ENCODE data around the gene CPNE9. TPM values are rescaled to one million over a fixed set of nuclear protein-coding genes. Genes with fewer than 3 reads are reported as not detected.

CPNE9 gene
- total RNA-seq, 1 donor from 2014 or later: 0.69 TPM

GRCh38 chr3:9666704-9667445, 36.8 kb upstream of the CPNE9 start:
- TF ChIP-seq CTCF (IDR thresholded peaks at IDR 0.05; ENCODE audit: unreplicated experiment): no peak
- Mint-ChIP-seq H3K36me3 (ENCODE audit: insufficient read depth) (peaks cover 26% of the 10 kb centered on the region), H3K4me3 (ENCODE audit: low read depth) (no peak overlapping the region), H3K27me3 (no peaks in the 10 kb centered on the region), H3K4me1 (ENCODE audit: low read depth) (no peaks in the 10 kb centered on the region), H3K9me3 (ENCODE audit: low read depth) (no peaks in the 10 kb centered on the region), H3K27ac (no peak overlapping the region)
- DNase-seq (ENCODE audit: low spot score, unreplicated experiment): no peak

- H3K36me3 Mint-ChIP-seq (ENCODE audit: insufficient read depth): peaks cover 15% of the 10 kb centered on the region
Observed at GRCh38 chr3:9669277-9669676, 34.4 kb upstream of the CPNE9 start.

GRCh38 chr3:9669720-9670432, 33.8 kb upstream of the CPNE9 start:
- Mint-ChIP-seq H3K4me1 (ENCODE audit: low read depth) (no peaks in the 10 kb centered on the region), H3K36me3 (ENCODE audit: insufficient read depth) (peaks cover 11% of the 10 kb centered on the region), H3K27me3 (no peaks in the 10 kb centered on the region), H3K9me3 (ENCODE audit: low read depth) (no peaks in the 10 kb centered on the region), H3K27ac (peak overlapping the region; percentile 49), H3K4me3 (ENCODE audit: low read depth) (no peak overlapping the region)
- no peak for TF ChIP-seq CTCF (IDR thresholded peaks at IDR 0.05; ENCODE audit: unreplicated experiment)
- DNase-seq (ENCODE audit: low spot score, unreplicated experiment): no peak

More at GRCh38 chr3:9669277-9669676, 34.4 kb upstream of the CPNE9 start:
- no peaks in the 10 kb centered on the region for H3K9me3 Mint-ChIP-seq (ENCODE audit: low read depth)
- no peak overlapping the region for H3K27ac Mint-ChIP-seq
- H3K4me1 Mint-ChIP-seq (ENCODE audit: low read depth): no peaks in the 10 kb centered on the region
- no peak overlapping the region for H3K4me3 Mint-ChIP-seq (ENCODE audit: low read depth)
- TF ChIP-seq CTCF (IDR thresholded peaks at IDR 0.05; ENCODE audit: unreplicated experiment): no peak
- no peak for DNase-seq (ENCODE audit: low spot score, unreplicated experiment)
- H3K27me3 Mint-ChIP-seq: no peaks in the 10 kb centered on the region

GRCh38 chr3:9673082-9673481, 30.6 kb upstream of the CPNE9 start:
- peaks cover 6% of the 10 kb centered on the region for H3K36me3 Mint-ChIP-seq (ENCODE audit: insufficient read depth)
- H3K4me3 Mint-ChIP-seq (ENCODE audit: low read depth): no peak overlapping the region
- H3K4me1 Mint-ChIP-seq (ENCODE audit: low read depth): no peaks in the 10 kb centered on the region
- DNase-seq (ENCODE audit: low spot score, unreplicated experiment): no peak
- no peak overlapping the region for H3K27ac Mint-ChIP-seq
- no peak for TF ChIP-seq CTCF (IDR thresholded peaks at IDR 0.05; ENCODE audit: unreplicated experiment)
- H3K9me3 Mint-ChIP-seq (ENCODE audit: low read depth): no peaks in the 10 kb centered on the region
- no peaks in the 10 kb centered on the region for H3K27me3 Mint-ChIP-seq

GRCh38 chr3:9673752-9674151, 29.9 kb upstream of the CPNE9 start:
- Mint-ChIP-seq H3K4me1 (ENCODE audit: low read depth) (no peaks in the 10 kb centered on the region), H3K27me3 (no peaks in the 10 kb centered on the region), H3K27ac (no peak overlapping the region), H3K4me3 (ENCODE audit: low read depth) (no peak overlapping the region), H3K36me3 (ENCODE audit: insufficient read depth) (peaks cover 6% of the 10 kb centered on the region), H3K9me3 (ENCODE audit: low read depth) (no peaks in the 10 kb centered on the region)
- DNase-seq (ENCODE audit: low spot score, unreplicated experiment): no peak
- TF ChIP-seq CTCF (IDR thresholded peaks at IDR 0.05; ENCODE audit: unreplicated experiment): no peak

All from progenitor cell of endocrine pancreas (in vitro differentiated cells).